Measurements from ENCODE around the gene MED31.

MED31 gene

GRCh38 chr17:6683730-6684459 lies 32.5 kb upstream of the MED31 start:
- H3K9me3 ChIP-seq (ENCODE audit: control insufficient read depth, low read length) = no peaks in the 10 kb centered on the region
- no peak overlapping the region for H3K27ac ChIP-seq
- H3K4me1 ChIP-seq = no peaks in the 10 kb centered on the region
- H3K36me3 ChIP-seq (ENCODE audit: control insufficient read depth, insufficient read depth, low read length) = no peaks in the 10 kb centered on the region
- H3K79me2 ChIP-seq = no peaks in the 10 kb centered on the region
- no peak overlapping the region for H3K4me2 ChIP-seq (ENCODE audit: low read length)
- no peaks in the 10 kb centered on the region for H3K27me3 ChIP-seq (ENCODE audit: control insufficient read depth, insufficient read depth, low read length)
- no peak for TF ChIP-seq CTCF (IDR thresholded peaks at IDR 0.05)
- H2AFZ ChIP-seq = no peak overlapping the region
- no peak overlapping the region for H3K9ac ChIP-seq
- no peak overlapping the region for H3K4me3 ChIP-seq (ENCODE audit: low read depth, low read length)

GRCh38 chr17:6683081-6683684 lies 31.8 kb upstream of the MED31 start:
- H2AFZ ChIP-seq = no peak overlapping the region
- H3K4me3 ChIP-seq (ENCODE audit: low read depth, low read length) = no peak overlapping the region
- no peak for TF ChIP-seq CTCF (IDR thresholded peaks at IDR 0.05)
- no peaks in the 10 kb centered on the region for H3K79me2 ChIP-seq
- no peak overlapping the region for H3K4me2 ChIP-seq (ENCODE audit: low read length)
- H3K9ac ChIP-seq = no peak overlapping the region
- no peaks in the 10 kb centered on the region for H3K36me3 ChIP-seq (ENCODE audit: control insufficient read depth, insufficient read depth, low read length)
- H3K27ac ChIP-seq = no peak overlapping the region
- H3K27me3 ChIP-seq (ENCODE audit: control insufficient read depth, insufficient read depth, low read length) = no peaks in the 10 kb centered on the region
- no peaks in the 10 kb centered on the region for H3K4me1 ChIP-seq
- no peaks in the 10 kb centered on the region for H3K9me3 ChIP-seq (ENCODE audit: control insufficient read depth, low read length)

GRCh38 chr17:6682339-6682738 lies 30.9 kb upstream of the MED31 start:
- no peak overlapping the region for H3K4me3 ChIP-seq (ENCODE audit: low read depth, low read length)
- no peak overlapping the region for H3K4me2 ChIP-seq (ENCODE audit: low read length)
- no peaks in the 10 kb centered on the region for H3K36me3 ChIP-seq (ENCODE audit: control insufficient read depth, insufficient read depth, low read length)
- H3K9ac ChIP-seq = no peak overlapping the region
- H3K27me3 ChIP-seq (ENCODE audit: control insufficient read depth, insufficient read depth, low read length) = no peaks in the 10 kb centered on the region
- no peak overlapping the region for H3K27ac ChIP-seq
- no peak overlapping the region for H2AFZ ChIP-seq
- H3K4me1 ChIP-seq = no peaks in the 10 kb centered on the region
- H3K79me2 ChIP-seq = no peaks in the 10 kb centered on the region
- TF ChIP-seq CTCF (IDR thresholded peaks at IDR 0.05) = no peak
- no peaks in the 10 kb centered on the region for H3K9me3 ChIP-seq (ENCODE audit: control insufficient read depth, low read length)

- H3K27me3 ChIP-seq (ENCODE audit: control insufficient read depth, insufficient read depth, low read length) = no peaks in the 10 kb centered on the region
- H3K9me3 ChIP-seq (ENCODE audit: control insufficient read depth, low read length) = no peaks in the 10 kb centered on the region
- H3K27ac ChIP-seq = no peak overlapping the region
- H3K4me1 ChIP-seq = no peaks in the 10 kb centered on the region
- H3K79me2 ChIP-seq = no peaks in the 10 kb centered on the region
- TF ChIP-seq CTCF (IDR thresholded peaks at IDR 0.05) = no peak
- no peaks in the 10 kb centered on the region for H3K36me3 ChIP-seq (ENCODE audit: control insufficient read depth, insufficient read depth, low read length)
- H2AFZ ChIP-seq = no peak overlapping the region
- H3K4me2 ChIP-seq (ENCODE audit: low read length) = no peak overlapping the region
- H3K4me3 ChIP-seq (ENCODE audit: low read depth, low read length) = no peak overlapping the region
- H3K9ac ChIP-seq = no peak overlapping the region
Observed at GRCh38 chr17:6681671-6682070, 30.3 kb upstream of the MED31 start.

- H3K4me2 ChIP-seq (ENCODE audit: low read length) = no peak overlapping the region
- H3K79me2 ChIP-seq = no peaks in the 10 kb centered on the region
- no peaks in the 10 kb centered on the region for H3K4me1 ChIP-seq
- H3K36me3 ChIP-seq (ENCODE audit: control insufficient read depth, insufficient read depth, low read length) = no peaks in the 10 kb centered on the region
- no peak for TF ChIP-seq CTCF (IDR thresholded peaks at IDR 0.05)
- H3K9me3 ChIP-seq (ENCODE audit: control insufficient read depth, low read length) = no peaks in the 10 kb centered on the region
- H2AFZ ChIP-seq = no peak overlapping the region
- H3K9ac ChIP-seq = no peak overlapping the region
- H3K27ac ChIP-seq = no peak overlapping the region
- no peaks in the 10 kb centered on the region for H3K27me3 ChIP-seq (ENCODE audit: control insufficient read depth, insufficient read depth, low read length)
- no peak overlapping the region for H3K4me3 ChIP-seq (ENCODE audit: low read depth, low read length)
Observed at GRCh38 chr17:6681176-6681575, 29.8 kb upstream of the MED31 start.

All from parathyroid adenoma (tissue), 2 donors.